GM23338 (cell line): ENCODE measurements around the gene KMT2E. TPM values are rescaled to one million over a fixed set of nuclear protein-coding genes. Genes with fewer than 3 reads are reported as not detected.

ENCODE experiments used
- ATAC-seq: fragments of 200-7000 bp; cut with Tn5 transposase; 3 replicates; pipeline ENCODE4 v1.9.1; 2020
- DNase-seq: peaks from one replicate; pipeline ENCODE4 v3.0.0-alpha.2; 2015; ENCODE audit warnings: low spot score
- H2AFZ ChIP-seq: fragments of 200-600 bp; sonication (generic); 2 replicates; pipeline ENCODE4 v1.8.0; 2016; ENCODE audit warnings: antibody characterized with exemption, mild to moderate bottlenecking, moderate library complexity
- H3F3A ChIP-seq: fragments of 200-600 bp; sonication (generic); replicated peaks from 2 replicates; pipeline ENCODE4 v1.8.0; 2017; ENCODE audit warnings: antibody characterized with exemption, mixed run types, low read depth
- H3K27ac ChIP-seq: fragments of 200-600 bp; sonication (generic); 2 replicates; pipeline ENCODE4 v1.6.1; 2016; ENCODE audit warnings: low read depth
- H3K27me3 ChIP-seq: fragments of 200-600 bp; sonication (generic); 2 replicates; pipeline ENCODE4 v1.8.0; 2016; ENCODE audit warnings: mild to moderate bottlenecking, mixed run types, moderate library complexity; ENCODE audit not compliant: insufficient read depth
- H3K36me3 ChIP-seq: fragments of 200-600 bp; sonication (generic); 2 replicates; pipeline ENCODE4 v1.8.0; 2016; ENCODE audit warnings: mild to moderate bottlenecking; ENCODE audit not compliant: insufficient read depth
- H3K4me1 ChIP-seq: fragments of 200-600 bp; sonication (generic); 2 replicates; pipeline ENCODE4 v1.8.0; 2016; ENCODE audit warnings: mild to moderate bottlenecking, moderate library complexity; ENCODE audit not compliant: insufficient read depth
- H3K4me2 ChIP-seq: fragments of 200-600 bp; sonication (generic); 2 replicates; pipeline ENCODE4 v1.7.1; 2017; ENCODE audit warnings: mixed run types
- H3K4me3 ChIP-seq: fragments of 200-600 bp; sonication (generic); 2 replicates; pipeline ENCODE4 v1.6.1; 2016; ENCODE audit warnings: mixed run types
- H3K79me2 ChIP-seq: fragments of 200-600 bp; sonication (generic); replicated peaks from 2 replicates; pipeline ENCODE4 v1.8.0; 2017; ENCODE audit warnings: mild to moderate bottlenecking; ENCODE audit not compliant: insufficient read depth
- H3K9me2 ChIP-seq: fragments of 200-600 bp; sonication (generic); 2 replicates; pipeline ENCODE4 v1.8.0; 2017; ENCODE audit not compliant: insufficient read depth
- H4K20me1 ChIP-seq: fragments of 200-600 bp; sonication (generic); replicated peaks from 2 replicates; pipeline ENCODE4 v1.8.0; 2017; ENCODE audit warnings: mild to moderate bottlenecking; ENCODE audit not compliant: insufficient read depth
- H3K27ac Mint-ChIP-seq: 2 replicates; pipeline ENCODE4 v1.8.0; 2020; ENCODE audit warnings: inconsistent platforms, mild to moderate bottlenecking, moderate library complexity, mixed read lengths
- H3K27me3 Mint-ChIP-seq: 3 replicates; pipeline ENCODE4 v1.8.0; 2022; ENCODE audit warnings: low read depth, mild to moderate bottlenecking, moderate library complexity, mixed read lengths, inconsistent platforms; ENCODE audit not compliant: insufficient read depth, poor library complexity
- H3K36me3 Mint-ChIP-seq: 3 replicates; pipeline ENCODE4 v1.8.0; 2021; ENCODE audit warnings: low read depth, mild to moderate bottlenecking, inconsistent platforms, moderate library complexity, mixed read lengths
- H3K4me1 Mint-ChIP-seq: 3 replicates; pipeline ENCODE4 v1.8.0; 2020; ENCODE audit warnings: mild to moderate bottlenecking, inconsistent platforms, mixed read lengths
- H3K4me3 Mint-ChIP-seq: 3 replicates; pipeline ENCODE4 v1.8.0; 2021; ENCODE audit warnings: moderate library complexity, mild to moderate bottlenecking, inconsistent platforms, mixed read lengths
- H3K9me3 Mint-ChIP-seq: 3 replicates; pipeline ENCODE4 v1.8.0; 2020; ENCODE audit warnings: moderate library complexity, mild to moderate bottlenecking, inconsistent platforms, mixed read lengths
- ETS1 ChIP-seq: IDR thresholded peaks from 2 replicates; pipeline ENCODE4 v1.6.1; 2016; ENCODE audit warnings: antibody characterized with exemption
- EZH2 ChIP-seq: fragments of 200-600 bp; sonication (generic); IDR thresholded peaks from one replicate; pipeline ENCODE4 v1.8.0; 2017; ENCODE audit warnings: antibody characterized with exemption, mild to moderate bottlenecking, low read depth; ENCODE audit not compliant: unreplicated experiment
- EZH2phosphoT487 ChIP-seq: fragments of 200-600 bp; sonication (generic); IDR thresholded peaks from one replicate; pipeline ENCODE4 v1.8.1; 2018; ENCODE audit warnings: antibody characterized with exemption; ENCODE audit not compliant: unreplicated experiment
- JUNB ChIP-seq: IDR thresholded peaks from one replicate; pipeline ENCODE4 v1.6.1; 2016; ENCODE audit warnings: antibody characterized with exemption; ENCODE audit not compliant: unreplicated experiment
- NANOG ChIP-seq: IDR thresholded peaks from 2 replicates; pipeline ENCODE4 v1.6.1; 2016; ENCODE audit warnings: antibody characterized with exemption, borderline replicate concordance
- POLR2AphosphoS5 ChIP-seq: IDR thresholded peaks from 2 replicates; pipeline ENCODE4 v1.6.1; 2016; ENCODE audit warnings: antibody characterized with exemption, low read depth
- ZNF114 ChIP-seq: fragments of 250-450 bp; sonication (Bioruptor Pico); IDR thresholded peaks from 2 replicates; pipeline ENCODE4 v1.5.0; 2020; ENCODE audit warnings: mild to moderate bottlenecking, moderate library complexity
- ZNF331 ChIP-seq: fragments of 250-450 bp; sonication (Bioruptor Pico); IDR thresholded peaks from 2 replicates; pipeline ENCODE4 v1.5.0; 2020; ENCODE audit warnings: low read depth, mild to moderate bottlenecking, moderate library complexity
- polyA plus RNA-seq: library from polyadenylated mRNA; unstranded; fragments of >200 nt; fragmentation: Nextera tagmentation; extraction: Ambion mirVana; gene quantifications from 2 replicates; pipeline ENCODE4 v1.2.1, GENCODE V29; 2016
- total RNA-seq: library from RNA; depleted of rRNA; stranded (reverse); fragments of >200 nt; shearing (Covaris generic); gene quantifications from 2 replicates; pipeline ENCODE4 v1.2.3, GENCODE V29; 2014
- TF ChIP-seq, protein P1 (sequence below): IDR thresholded peaks from one replicate; pipeline ENCODE4 v1.6.1; 2018; ENCODE audit warnings: antibody characterized with exemption; ENCODE audit not compliant: unreplicated experiment
- TF ChIP-seq, protein P2 (sequence below), 2 experiments: fragments of 200-600 bp in 1 of 2; sonication (generic) in 1 of 2; conservative IDR thresholded peaks; 2 replicates each; pipeline versions ENCODE4 v1.5.1 to v1.6.1; 2016 to 2017; ENCODE audit warnings: antibody characterized with exemption in 2 of 2, low read depth in 2 of 2, mild to moderate bottlenecking in 2 of 2, moderate library complexity in 1 of 2

Gene KMT2E
- total and polyA plus RNA-seq, 2 experiments from 2014 or later: 50.2 to 70.9 TPM

DNA sequence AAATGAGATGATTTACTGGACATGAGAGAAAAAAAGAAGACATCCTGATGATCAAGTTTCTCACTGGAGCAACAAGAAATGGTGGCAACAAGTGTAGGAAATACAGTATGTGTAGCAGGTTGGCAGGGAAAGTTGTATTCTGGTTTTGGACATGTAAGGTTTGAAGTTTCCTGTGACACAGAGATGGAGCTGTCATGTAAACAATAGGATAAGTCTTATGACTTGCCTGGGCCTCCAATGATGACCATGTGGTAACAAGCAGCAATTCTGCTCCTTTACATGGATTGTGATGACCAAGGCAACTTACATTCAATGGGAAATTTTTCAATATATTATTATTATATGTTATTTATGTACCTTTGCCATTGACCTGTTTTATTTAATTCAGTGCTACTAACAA, 125.4 kb downstream of the KMT2E start (continued):
- TF ChIP-seq, protein P1, sequence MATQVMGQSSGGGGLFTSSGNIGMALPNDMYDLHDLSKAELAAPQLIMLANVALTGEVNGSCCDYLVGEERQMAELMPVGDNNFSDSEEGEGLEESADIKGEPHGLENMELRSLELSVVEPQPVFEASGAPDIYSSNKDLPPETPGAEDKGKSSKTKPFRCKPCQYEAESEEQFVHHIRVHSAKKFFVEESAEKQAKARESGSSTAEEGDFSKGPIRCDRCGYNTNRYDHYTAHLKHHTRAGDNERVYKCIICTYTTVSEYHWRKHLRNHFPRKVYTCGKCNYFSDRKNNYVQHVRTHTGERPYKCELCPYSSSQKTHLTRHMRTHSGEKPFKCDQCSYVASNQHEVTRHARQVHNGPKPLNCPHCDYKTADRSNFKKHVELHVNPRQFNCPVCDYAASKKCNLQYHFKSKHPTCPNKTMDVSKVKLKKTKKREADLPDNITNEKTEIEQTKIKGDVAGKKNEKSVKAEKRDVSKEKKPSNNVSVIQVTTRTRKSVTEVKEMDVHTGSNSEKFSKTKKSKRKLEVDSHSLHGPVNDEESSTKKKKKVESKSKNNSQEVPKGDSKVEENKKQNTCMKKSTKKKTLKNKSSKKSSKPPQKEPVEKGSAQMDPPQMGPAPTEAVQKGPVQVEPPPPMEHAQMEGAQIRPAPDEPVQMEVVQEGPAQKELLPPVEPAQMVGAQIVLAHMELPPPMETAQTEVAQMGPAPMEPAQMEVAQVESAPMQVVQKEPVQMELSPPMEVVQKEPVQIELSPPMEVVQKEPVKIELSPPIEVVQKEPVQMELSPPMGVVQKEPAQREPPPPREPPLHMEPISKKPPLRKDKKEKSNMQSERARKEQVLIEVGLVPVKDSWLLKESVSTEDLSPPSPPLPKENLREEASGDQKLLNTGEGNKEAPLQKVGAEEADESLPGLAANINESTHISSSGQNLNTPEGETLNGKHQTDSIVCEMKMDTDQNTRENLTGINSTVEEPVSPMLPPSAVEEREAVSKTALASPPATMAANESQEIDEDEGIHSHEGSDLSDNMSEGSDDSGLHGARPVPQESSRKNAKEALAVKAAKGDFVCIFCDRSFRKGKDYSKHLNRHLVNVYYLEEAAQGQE: no peak
- no peak for TF ChIP-seq NANOG

GRCh38 chr7:105141068-105141467, 127.1 kb downstream of the KMT2E start:
- Histone ChIP-seq H3K4me3 (no peak overlapping the region), H3K9me2 (no peaks in the 10 kb centered on the region), H3F3A (no peaks in the 10 kb centered on the region), H3K36me3 (0 out of 2 replicates have a peak, but pooled peaks cover 10% of the 10 kb centered on the region), H3K4me1 (no peaks in the 10 kb centered on the region), H3K27ac (no peak overlapping the region), H3K79me2 (peaks cover 14% of the 10 kb centered on the region), H4K20me1 (no peaks in the 10 kb centered on the region; the same call in none of the 2 replicates), H2AFZ (no peak overlapping the region), H3K27me3 (no peaks in the 10 kb centered on the region), H3K4me2 (no peak overlapping the region)
- TF ChIP-seq ZNF114 (CRISPR knock-in tag) (no peak), ZNF331 (no peak), POLR2AphosphoS5 (no peak), JUNB (no peak), EZH2phosphoT487 (no peak), ETS1 (no peak), EZH2 (no peak)
- TF ChIP-seq, protein P2, sequence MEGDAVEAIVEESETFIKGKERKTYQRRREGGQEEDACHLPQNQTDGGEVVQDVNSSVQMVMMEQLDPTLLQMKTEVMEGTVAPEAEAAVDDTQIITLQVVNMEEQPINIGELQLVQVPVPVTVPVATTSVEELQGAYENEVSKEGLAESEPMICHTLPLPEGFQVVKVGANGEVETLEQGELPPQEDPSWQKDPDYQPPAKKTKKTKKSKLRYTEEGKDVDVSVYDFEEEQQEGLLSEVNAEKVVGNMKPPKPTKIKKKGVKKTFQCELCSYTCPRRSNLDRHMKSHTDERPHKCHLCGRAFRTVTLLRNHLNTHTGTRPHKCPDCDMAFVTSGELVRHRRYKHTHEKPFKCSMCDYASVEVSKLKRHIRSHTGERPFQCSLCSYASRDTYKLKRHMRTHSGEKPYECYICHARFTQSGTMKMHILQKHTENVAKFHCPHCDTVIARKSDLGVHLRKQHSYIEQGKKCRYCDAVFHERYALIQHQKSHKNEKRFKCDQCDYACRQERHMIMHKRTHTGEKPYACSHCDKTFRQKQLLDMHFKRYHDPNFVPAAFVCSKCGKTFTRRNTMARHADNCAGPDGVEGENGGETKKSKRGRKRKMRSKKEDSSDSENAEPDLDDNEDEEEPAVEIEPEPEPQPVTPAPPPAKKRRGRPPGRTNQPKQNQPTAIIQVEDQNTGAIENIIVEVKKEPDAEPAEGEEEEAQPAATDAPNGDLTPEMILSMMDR (conservative IDR thresholded peaks at IDR 0.05; ENCODE audit: low read depth in 2 of 2): peak; percentile 56 to 70
- Mint-ChIP-seq H3K27me3 (no peaks in the 10 kb centered on the region), H3K4me1 (peaks cover 6% of the 10 kb centered on the region; the same call in 2 of the 3 replicates), H3K36me3 (peaks cover 16% of the 10 kb centered on the region; the same call in 2 of the 3 replicates), H3K4me3 (no peak overlapping the region), H3K27ac (0 out of 2 replicates have a peak overlapping the region, but pooled peaks have one; percentile 22), H3K9me3 (no peaks in the 10 kb centered on the region)
- peak; percentile 78 for DNase-seq
- peak; percentile 89 for ATAC-seq
